SK-N-SH (cell line): ENCODE measurements around the gene CIAO3.

Source experiments
- FOXJ3 ChIP-seq: sonication (generic); formaldehyde crosslinking; IDR thresholded peaks from 2 replicates; pipeline ENCODE4 v1.5.1; 2020; ENCODE audit warnings: mild to moderate bottlenecking, missing genetic modification reagents
- TF ChIP-seq, protein P1 (sequence below): fragments of 150-350 bp; IDR thresholded peaks from 2 replicates; pipeline ENCODE4 v1.6.1; 2017; ENCODE audit warnings: antibody characterized with exemption, low read length, low read depth, borderline replicate concordance

DNA sequence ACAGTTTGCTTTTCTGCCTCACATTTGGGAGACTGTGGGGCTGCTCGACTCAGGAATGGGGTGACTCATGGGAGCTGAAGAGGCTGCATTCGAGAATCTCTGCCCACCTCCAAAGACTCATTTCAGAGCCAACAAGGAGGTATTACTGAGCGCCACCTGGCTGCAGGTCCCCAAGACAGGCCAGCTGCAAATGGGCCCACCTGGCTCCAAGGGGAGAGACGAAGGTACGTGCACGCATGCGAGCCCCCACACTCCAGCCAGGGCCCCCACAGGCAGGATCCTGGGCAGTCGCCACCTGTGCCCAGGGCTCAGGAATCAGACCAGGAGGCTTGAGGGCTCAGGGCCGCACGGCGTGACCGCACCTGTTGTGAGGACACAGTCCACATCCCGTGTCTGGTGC lies 7.9 kb downstream of the CIAO3 start:
- TF ChIP-seq, protein P1, sequence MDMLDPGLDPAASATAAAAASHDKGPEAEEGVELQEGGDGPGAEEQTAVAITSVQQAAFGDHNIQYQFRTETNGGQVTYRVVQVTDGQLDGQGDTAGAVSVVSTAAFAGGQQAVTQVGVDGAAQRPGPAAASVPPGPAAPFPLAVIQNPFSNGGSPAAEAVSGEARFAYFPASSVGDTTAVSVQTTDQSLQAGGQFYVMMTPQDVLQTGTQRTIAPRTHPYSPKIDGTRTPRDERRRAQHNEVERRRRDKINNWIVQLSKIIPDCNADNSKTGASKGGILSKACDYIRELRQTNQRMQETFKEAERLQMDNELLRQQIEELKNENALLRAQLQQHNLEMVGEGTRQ, result no peak
- TF ChIP-seq FOXJ3 (CRISPR knock-in tag), result no peak
